ENCODE data around the gene TMEM181. TPM values are rescaled to one million over a fixed set of nuclear protein-coding genes. Genes with fewer than 3 reads are reported as not detected.
A peak's percentile ranks its signal among the peaks of the same experiment; 100 is the strongest.

TMEM181 gene
- total and polyA plus RNA-seq, 2 of the 13 experiments (the other 11 are each of a cell fraction or from before 2014, with no cell fraction given): 59.1 to 108 TPM

- TF ChIP-seq TRIM22 (IDR thresholded peaks at IDR 0.05) (peak; percentile 82; the same call in 1 of the 2 replicates), ZZZ3 (CRISPR knock-in tag; IDR thresholded peaks at IDR 0.05; ENCODE audit: borderline replicate concordance) (no peak), ZNF646 (CRISPR knock-in tag; IDR thresholded peaks at IDR 0.05) (no peak), STAT6 (CRISPR knock-in tag; IDR thresholded peaks at IDR 0.05; ENCODE audit: borderline replicate concordance) (no peak), NFRKB (IDR thresholded peaks at IDR 0.05) (0 out of 2 replicates have a peak, but pooled peaks have one; percentile 28), ZBTB42 (CRISPR knock-in tag; IDR thresholded peaks at IDR 0.05) (no peak), FOXA1 (IDR thresholded peaks at IDR 0.05) (0 out of 2 replicates have a peak, but pooled peaks have one; percentile 41), FOXA1 (CRISPR knock-in tag; IDR thresholded peaks at IDR 0.05) (no peak), IRF2 (CRISPR knock-in tag; IDR thresholded peaks at IDR 0.05) (no peak), POLR2AphosphoS2 (IDR thresholded peaks at IDR 0.05; ENCODE audit: low read depth, low read length) (no peak), ZNF317 (CRISPR knock-in tag; IDR thresholded peaks at IDR 0.05) (no peak), TBP (CRISPR knock-in tag; IDR thresholded peaks at IDR 0.05) (no peak), KDM1A (CRISPR knock-in tag; IDR thresholded peaks at IDR 0.05) (no peak), RBM22 (optimal IDR thresholded peaks at IDR 0.05; ENCODE audit: low read length) (peak; percentile 59), RAD21 (CRISPR knock-in tag; IDR thresholded peaks at IDR 0.05) (no peak), IKZF1 (IDR thresholded peaks at IDR 0.05) (peak; percentile 91), AGO2 (optimal IDR thresholded peaks at IDR 0.05; ENCODE audit: low read depth, low read length) (no peak)
Observed at GRCh38 chr6:158626360-158627167, 66.7 kb downstream of the TMEM181 start (continued).

Data from HepG2 (cell line).